GM08714 (cell line): Measurements from ENCODE around the gene NETO2.
"Not testable (repeated sequence)": the region's sequence is repeated elsewhere in the genome, so short reads cannot be mapped to it uniquely, and the experiment has no call there.

ENCODE experiments used
- H3K4me3 ChIP-seq: fragments of 200-500 bp; sonication (Bioruptor generic); 2 replicates; pipeline ENCODE4 v1.5.1; 2014; ENCODE audit warnings: mild to moderate bottlenecking, low read length, inconsistent platforms
- ZNF274 ChIP-seq: IDR thresholded peaks from 2 replicates; pipeline ENCODE4 v1.6.1; 2012; ENCODE audit warnings: mild to moderate bottlenecking, low read depth, low read length

The NETO2 gene, protein sequence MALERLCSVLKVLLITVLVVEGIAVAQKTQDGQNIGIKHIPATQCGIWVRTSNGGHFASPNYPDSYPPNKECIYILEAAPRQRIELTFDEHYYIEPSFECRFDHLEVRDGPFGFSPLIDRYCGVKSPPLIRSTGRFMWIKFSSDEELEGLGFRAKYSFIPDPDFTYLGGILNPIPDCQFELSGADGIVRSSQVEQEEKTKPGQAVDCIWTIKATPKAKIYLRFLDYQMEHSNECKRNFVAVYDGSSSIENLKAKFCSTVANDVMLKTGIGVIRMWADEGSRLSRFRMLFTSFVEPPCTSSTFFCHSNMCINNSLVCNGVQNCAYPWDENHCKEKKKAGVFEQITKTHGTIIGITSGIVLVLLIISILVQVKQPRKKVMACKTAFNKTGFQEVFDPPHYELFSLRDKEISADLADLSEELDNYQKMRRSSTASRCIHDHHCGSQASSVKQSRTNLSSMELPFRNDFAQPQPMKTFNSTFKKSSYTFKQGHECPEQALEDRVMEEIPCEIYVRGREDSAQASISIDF

DNA sequence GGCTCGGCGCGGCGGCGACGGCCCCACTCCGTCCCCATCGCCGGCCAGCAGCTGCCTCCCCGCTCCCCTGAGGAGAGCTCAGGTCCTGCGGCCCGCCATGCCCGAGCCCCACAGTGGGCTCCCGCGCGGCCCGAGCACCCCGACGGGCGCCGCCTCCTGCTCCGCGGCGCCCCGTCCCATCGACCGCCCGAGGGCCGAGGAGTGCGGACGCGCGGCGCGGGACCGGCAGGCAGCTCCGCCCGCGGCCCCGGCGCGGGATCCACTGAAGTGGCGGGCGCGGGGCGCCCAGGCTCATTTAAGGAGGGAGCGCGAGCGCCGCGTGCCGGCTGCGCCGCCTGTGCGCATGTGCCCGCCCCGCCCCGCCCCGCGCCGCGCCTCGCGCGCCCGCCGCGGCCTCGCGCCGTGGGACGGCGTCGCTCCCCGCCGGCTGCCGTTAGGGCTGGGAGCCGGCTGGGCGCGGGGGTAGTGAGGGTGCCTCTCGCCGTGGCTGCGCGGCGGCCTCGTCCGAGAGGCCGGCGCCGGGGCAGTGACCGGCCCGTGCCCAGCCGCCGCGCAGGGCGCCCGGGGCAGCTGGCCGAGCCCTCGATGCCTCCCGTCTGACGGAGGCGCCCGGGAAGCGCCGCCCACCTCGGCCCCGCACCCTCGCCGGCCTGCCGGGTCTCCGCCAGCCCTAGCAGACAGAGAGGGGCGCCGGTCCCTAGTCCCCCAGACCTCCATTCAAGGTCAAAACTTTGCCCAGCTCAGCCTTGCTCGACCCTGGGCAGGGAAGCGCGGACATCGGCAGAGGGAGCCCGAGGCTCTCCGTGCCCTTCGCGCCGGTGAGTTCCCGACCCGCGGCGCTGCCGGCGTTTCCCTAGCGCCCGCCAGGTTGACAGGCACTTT lies at the start of gene NETO2:
NETO2 (minus strand) TSS at position 269 of the 882 bp plus-strand sequence. CDS start 333 bp downstream, outside the sequence.
- no peak for TF ChIP-seq ZNF274

DNA sequence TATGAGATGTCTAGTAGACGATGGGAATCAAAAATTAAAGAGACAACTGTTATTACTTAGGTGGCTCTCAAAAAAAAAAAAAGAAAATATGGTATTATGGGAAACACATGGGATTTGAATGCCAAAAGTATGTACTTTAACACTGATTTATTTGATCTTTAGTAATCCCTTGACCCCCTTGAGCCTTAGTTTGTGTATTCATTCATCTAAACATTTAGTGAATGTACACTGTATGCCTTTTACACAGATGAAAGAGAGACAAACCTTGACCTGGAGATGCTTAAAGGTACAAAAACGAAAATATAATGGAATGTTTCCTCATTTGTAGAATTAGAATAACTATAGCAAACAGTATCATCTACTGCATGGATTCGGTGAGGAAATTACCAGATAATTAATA lies 38.6 kb upstream of the NETO2 start:
- no peak overlapping the region for H3K4me3 ChIP-seq
- no peak for TF ChIP-seq ZNF274

More for the DNA sequence above, at the start of gene NETO2:
- H3K4me3 ChIP-seq, result peak within 1 kb of the TSS; percentile 94

DNA sequence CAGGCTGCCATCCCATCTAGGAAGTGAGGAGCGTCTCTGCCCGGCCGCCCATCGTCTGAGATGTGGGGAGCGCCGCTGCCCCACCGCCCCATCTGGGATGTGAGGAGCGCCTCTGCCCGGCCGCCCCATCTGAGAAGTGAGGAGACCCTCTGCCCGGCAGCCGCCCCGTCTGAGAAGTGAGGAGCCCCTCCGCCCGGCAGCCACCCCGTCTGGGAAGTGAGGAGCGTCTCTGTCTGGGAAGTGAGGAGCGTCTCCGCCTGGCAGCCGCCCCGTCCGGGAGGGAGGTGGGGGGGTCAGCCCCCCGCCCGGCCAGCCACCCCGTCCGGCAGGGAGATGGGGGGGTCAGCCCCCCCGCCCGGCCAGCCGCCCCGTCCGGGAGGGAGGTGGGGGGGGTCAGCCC lies 37.3 kb upstream of the NETO2 start:
- not testable (repeated sequence) for H3K4me3 ChIP-seq

DNA sequence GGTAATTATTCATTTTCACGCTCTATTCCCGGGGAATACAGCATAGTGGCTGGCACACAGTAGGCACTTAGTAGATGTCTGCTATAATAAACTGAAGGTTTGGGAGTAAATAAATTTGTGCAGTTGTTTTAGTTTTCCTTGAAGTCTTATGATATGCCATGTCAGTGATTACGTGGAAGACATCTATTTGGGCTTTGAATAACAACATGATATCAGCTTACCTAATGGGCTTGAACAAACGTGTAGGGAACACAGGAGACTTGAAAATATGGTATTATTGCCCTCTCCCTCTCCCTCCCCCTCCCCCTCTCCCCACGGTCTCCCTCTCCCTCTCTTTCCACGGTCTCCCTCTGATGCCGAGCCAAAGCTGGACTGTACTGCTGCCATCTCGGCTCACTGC lies 36.3 kb upstream of the NETO2 start:
- no peak overlapping the region for H3K4me3 ChIP-seq
- TF ChIP-seq ZNF274, result no peak

DNA sequence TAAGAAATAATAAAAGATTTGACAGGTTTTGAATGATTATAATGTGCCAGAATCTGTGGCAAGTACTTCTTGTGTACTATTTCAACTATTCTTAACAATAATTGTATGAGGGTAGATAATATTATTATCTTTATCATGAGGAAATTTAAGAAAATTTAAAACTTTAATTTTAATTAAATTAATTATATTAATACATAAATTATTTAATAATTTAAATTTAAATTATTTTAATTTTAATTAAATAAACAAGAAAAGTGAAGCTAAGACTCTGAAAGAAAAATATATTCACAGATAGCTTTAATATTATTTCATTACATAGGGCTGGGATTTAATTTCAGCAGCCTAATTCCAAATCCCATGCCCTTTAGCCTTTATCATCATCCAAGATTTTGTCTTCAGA lies 31.4 kb upstream of the NETO2 start:
- TF ChIP-seq ZNF274, result no peak
- H3K4me3 ChIP-seq, result no peak overlapping the region

DNA sequence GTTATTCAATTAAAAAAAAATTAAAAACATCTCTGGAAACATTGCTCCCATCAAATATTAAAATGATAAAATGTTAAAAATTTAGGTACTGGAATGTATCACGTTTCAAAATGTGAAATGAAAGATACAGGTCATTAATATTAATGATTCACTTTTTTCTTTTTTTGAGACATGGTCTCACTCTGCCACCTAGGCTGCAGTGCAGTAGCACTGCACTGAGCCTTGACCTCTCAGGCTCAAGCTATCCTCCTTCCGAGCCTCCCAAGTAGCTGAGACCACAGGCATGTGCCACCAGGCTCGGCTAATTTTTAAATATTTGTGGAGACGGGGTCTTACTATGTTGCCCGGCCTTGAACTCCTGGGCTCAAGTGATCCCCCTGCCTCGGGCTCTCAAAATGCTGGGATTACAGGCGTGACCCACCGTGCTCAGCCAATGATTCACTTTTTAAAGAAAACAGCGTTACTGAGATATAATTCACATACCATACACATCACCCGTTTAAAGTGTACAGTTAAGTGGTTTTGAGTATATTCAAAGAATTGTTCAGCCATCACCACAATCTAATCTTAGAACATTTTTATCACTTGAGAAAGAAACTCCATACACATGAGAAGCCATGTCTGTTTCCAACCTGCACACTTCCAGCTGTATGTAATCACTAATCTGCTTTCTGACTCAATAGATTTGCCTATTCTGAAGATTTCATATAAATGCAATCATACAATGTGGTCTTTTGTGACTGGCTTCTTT lies 19.1 kb upstream of the NETO2 start:
- H3K4me3 ChIP-seq, result no peak overlapping the region
- TF ChIP-seq ZNF274, result no peak

DNA sequence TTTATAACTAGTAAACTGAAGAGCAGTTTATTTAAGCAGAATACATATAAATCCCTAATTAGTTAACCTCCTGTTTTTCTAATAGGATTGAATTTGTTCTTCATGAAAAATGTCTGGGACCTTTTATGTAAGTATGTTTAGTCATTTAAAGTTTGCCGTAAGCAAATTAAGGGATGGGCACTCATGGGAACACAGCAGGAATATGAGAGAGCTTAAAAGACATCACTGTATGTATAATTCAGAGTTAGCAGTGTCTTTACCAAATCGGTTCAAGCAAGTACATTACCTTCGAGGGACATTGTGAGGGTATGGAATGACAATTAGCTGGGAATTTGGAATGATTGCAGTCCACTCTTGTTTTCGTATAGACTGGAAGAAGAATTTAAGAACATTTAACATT lies 17.7 kb upstream of the NETO2 start:
- TF ChIP-seq ZNF274, result no peak
- H3K4me3 ChIP-seq, result no peak overlapping the region

DNA sequence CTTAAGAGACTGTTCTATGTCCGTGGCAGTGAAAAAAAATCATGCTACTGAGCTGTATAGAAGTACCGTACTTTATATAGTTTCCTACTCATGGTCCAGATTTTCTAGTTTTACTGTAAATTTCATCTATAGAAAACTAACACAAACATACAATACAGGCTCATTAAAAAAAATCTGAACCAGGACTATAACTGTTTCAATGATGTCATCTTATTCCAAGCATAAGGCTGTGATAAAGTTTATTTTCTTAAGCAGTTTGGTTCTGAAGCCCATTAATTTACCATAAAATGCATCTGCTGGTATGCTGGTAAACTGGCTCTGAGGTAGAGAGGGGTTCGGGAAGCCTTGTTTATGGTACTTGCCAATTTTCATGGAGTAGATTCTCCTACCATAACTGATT lies 16.7 kb upstream of the NETO2 start:
- H3K4me3 ChIP-seq, result no peak overlapping the region
- no peak for TF ChIP-seq ZNF274

DNA sequence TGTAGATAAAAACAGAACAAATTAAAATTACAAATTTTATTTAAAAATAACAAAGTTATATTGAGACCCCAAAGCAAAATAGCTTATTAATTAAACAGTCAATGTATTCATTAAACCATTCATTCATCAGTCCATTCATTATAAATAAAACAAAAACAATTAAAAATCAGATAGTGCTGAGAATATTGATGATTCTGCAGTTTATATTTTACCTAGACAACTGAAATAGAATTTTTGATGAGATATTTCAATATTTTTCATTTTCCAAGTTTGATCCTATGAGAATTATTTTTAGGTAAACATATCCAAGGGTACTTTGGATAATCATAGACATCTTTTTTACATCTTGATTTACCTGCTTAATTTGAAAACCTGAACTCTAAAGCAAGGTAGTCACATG lies 15.2 kb upstream of the NETO2 start:
- H3K4me3 ChIP-seq, result no peak overlapping the region
- no peak for TF ChIP-seq ZNF274

DNA sequence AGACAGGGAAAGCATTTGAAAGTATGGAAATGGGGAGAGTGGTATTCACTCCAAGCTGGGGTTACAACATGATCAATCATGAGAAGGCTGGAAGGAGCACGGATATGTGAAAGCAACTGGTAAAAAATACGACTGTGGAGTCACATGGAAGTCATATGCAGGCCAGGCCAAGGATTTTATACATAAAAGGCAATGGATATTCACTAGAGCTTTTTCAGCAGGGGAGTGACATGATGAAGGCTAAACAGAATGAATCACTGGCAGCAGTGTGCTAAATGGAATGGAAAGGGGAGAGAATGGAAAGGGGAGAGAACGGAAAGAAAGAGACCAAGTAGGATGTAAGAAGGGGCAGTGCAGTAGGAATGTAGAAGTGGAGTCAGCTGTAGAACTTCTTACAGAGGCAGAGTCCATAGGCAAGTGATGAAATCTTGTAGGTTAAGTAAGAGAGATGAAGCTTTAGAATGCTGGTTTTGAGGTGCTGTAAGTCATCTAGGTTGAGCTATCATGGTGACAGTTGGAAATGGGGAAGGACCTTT lies 13.0 kb upstream of the NETO2 start:
- TF ChIP-seq ZNF274, result no peak
- H3K4me3 ChIP-seq, result no peak overlapping the region

DNA sequence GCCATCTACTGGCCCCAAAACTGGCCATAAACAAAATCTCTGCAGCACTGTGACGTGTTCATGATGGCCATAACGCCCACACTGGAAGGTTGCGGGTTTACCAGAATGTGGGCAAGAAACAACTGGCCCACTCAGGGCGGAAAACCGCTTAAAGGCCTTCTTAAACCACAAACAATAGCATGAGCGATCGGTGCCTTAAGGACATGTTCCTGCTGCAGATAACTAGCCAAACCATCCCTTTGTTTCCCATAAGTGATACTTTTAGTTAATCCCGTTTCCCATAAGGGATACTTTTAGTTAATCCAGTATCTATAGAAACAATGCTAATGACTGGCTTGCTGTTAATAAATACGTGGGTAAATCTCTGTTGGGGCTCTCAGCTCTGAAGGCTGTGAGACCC lies 8.8 kb upstream of the NETO2 start:
- not testable (repeated sequence) for H3K4me3 ChIP-seq

DNA sequence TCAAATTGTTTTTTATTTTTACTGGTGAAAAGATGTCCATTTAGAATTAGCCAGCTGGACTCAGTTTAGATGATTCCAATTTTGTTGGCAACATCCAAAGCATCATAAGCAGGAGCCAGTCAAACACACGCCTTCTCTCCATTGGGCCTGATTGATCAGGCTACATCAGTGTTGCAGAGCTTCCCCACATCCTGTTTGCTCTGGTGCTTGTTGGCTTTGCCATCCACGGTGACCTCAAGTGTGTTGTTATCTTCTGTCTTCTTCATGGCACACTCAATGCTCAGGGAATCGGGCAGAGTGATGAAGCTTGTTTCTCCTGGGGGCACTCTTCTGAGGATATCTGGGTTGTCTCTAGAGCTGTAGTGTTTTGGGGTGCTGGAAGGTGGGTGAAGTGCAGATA lies 6.3 kb upstream of the NETO2 start:
- no peak overlapping the region for H3K4me3 ChIP-seq
- no peak for TF ChIP-seq ZNF274

DNA sequence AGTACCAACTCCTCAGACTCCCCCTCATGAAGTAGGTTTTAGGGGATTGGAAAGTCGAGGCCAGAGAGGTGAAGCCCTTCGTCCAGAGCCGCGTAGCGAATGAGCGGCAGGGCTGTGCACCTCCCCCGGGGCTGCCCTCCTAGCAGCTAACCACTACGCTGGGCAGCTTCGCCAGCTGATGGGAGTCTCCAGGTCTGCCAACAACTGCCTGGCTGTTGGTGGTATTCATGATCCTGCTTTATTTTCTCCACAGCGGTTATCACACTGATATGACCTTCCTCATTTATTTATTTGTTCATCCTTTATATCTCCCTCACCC lies 773 bp upstream of the NETO2 start:
- peak overlapping the region; percentile 80; the same call in 1 of the 2 replicates for H3K4me3 ChIP-seq
- no peak for TF ChIP-seq ZNF274
